NT2/D1 (cell line): Measurements from ENCODE around the gene COL26A1.

Experiments
- DNase-seq: peaks from one replicate; pipeline ENCODE4 v3.0.0-alpha.2; 2011; ENCODE audit warnings: low read depth, low spot score
- H3K27me3 ChIP-seq: 2 replicates; pipeline ENCODE4 v1.6.0; 2011; ENCODE audit warnings: mild to moderate bottlenecking; ENCODE audit not compliant: insufficient read length, insufficient read depth
- H3K36me3 ChIP-seq: 2 replicates; pipeline ENCODE4 v1.6.1; 2011; ENCODE audit warnings: mild to moderate bottlenecking, low read length, mixed read lengths; ENCODE audit not compliant: insufficient read depth, insufficient read length
- H3K4me1 ChIP-seq: 2 replicates; pipeline ENCODE4 v1.5.1; 2011; ENCODE audit not compliant: insufficient read depth, insufficient read length
- H3K4me3 ChIP-seq: 2 replicates; pipeline ENCODE4 v1.5.1; 2011; ENCODE audit warnings: low read depth; ENCODE audit not compliant: insufficient read length
- H3K9ac ChIP-seq: 2 replicates; pipeline ENCODE4 v1.6.0; 2011; ENCODE audit warnings: low read depth; ENCODE audit not compliant: insufficient read length
- H3K9me3 ChIP-seq: 2 replicates; pipeline ENCODE4 v1.5.1; 2011; ENCODE audit warnings: mild to moderate bottlenecking, low read length; ENCODE audit not compliant: insufficient read depth
- SUZ12 ChIP-seq: IDR thresholded peaks from 2 replicates; pipeline ENCODE4 v1.6.1; 2011; ENCODE audit not compliant: insufficient read length, insufficient read depth; ENCODE audit errors: extremely low read depth
- YY1 ChIP-seq: IDR thresholded peaks from 2 replicates; pipeline ENCODE4 v1.6.1; 2011; ENCODE audit not compliant: insufficient read length, insufficient read depth
- ZNF274 ChIP-seq: IDR thresholded peaks from 2 replicates; pipeline ENCODE4 v1.6.1; 2011; ENCODE audit warnings: mild to moderate bottlenecking, low read depth, low read length

COL26A1 gene

GRCh38 chr7:101545441-101546190 lies 182.9 kb downstream of the COL26A1 start:
- no peak for DNase-seq
- peaks cover 52% of the 10 kb centered on the region for H3K36me3 ChIP-seq
- H3K27me3 ChIP-seq: no peaks in the 10 kb centered on the region
- peaks cover under 1% of the 10 kb centered on the region for H3K4me1 ChIP-seq
- no peak overlapping the region for H3K9ac ChIP-seq
- H3K9me3 ChIP-seq: no peaks in the 10 kb centered on the region
- H3K4me3 ChIP-seq: no peak overlapping the region
- TF ChIP-seq YY1 (no peak), SUZ12 (no peak), ZNF274 (no peak)

GRCh38 chr7:101546308-101546936 lies 183.7 kb downstream of the COL26A1 start:
- Histone ChIP-seq H3K4me3 (no peak overlapping the region), H3K9ac (no peak overlapping the region), H3K4me1 (peaks cover 2% of the 10 kb centered on the region), H3K36me3 (peaks cover 48% of the 10 kb centered on the region), H3K27me3 (no peaks in the 10 kb centered on the region), H3K9me3 (no peaks in the 10 kb centered on the region)
- DNase-seq: no peak
- TF ChIP-seq ZNF274 (no peak), SUZ12 (no peak), YY1 (no peak)

GRCh38 chr7:101547022-101547915 lies 184.6 kb downstream of the COL26A1 start:
- no peak overlapping the region for H3K9ac ChIP-seq
- no peaks in the 10 kb centered on the region for H3K27me3 ChIP-seq
- H3K4me3 ChIP-seq: no peak overlapping the region
- TF ChIP-seq ZNF274 (no peak), SUZ12 (no peak), YY1 (no peak)
- no peak for DNase-seq
- H3K36me3 ChIP-seq: peaks cover 43% of the 10 kb centered on the region
- H3K4me1 ChIP-seq: peaks cover 2% of the 10 kb centered on the region
- H3K9me3 ChIP-seq: no peaks in the 10 kb centered on the region

- Histone ChIP-seq H3K9ac (no peak overlapping the region), H3K27me3 (no peaks in the 10 kb centered on the region), H3K4me3 (no peak overlapping the region), H3K9me3 (no peaks in the 10 kb centered on the region), H3K36me3 (peaks cover 41% of the 10 kb centered on the region), H3K4me1 (peaks cover 5% of the 10 kb centered on the region)
- TF ChIP-seq YY1: no peak
- no peak for TF ChIP-seq SUZ12
- TF ChIP-seq ZNF274: no peak
- no peak for DNase-seq
Observed at GRCh38 chr7:101547916-101548661, 185.4 kb downstream of the COL26A1 start.

GRCh38 chr7:101549734-101550133 lies 187.1 kb downstream of the COL26A1 start:
- no peak overlapping the region for H3K9ac ChIP-seq
- no peak for DNase-seq
- no peaks in the 10 kb centered on the region for H3K27me3 ChIP-seq
- no peaks in the 10 kb centered on the region for H3K9me3 ChIP-seq
- no peak overlapping the region for H3K4me3 ChIP-seq
- H3K4me1 ChIP-seq: peaks cover 8% of the 10 kb centered on the region
- no peak for TF ChIP-seq YY1
- no peak for TF ChIP-seq SUZ12
- no peak for TF ChIP-seq ZNF274
- H3K36me3 ChIP-seq: peaks cover 31% of the 10 kb centered on the region

GRCh38 chr7:101550641-101551541 lies 188.2 kb downstream of the COL26A1 start:
- Histone ChIP-seq H3K9me3 (no peaks in the 10 kb centered on the region), H3K9ac (no peak overlapping the region), H3K27me3 (no peaks in the 10 kb centered on the region), H3K4me1 (peaks cover 8% of the 10 kb centered on the region), H3K36me3 (peaks cover 19% of the 10 kb centered on the region), H3K4me3 (no peak overlapping the region)
- TF ChIP-seq ZNF274 (no peak), YY1 (no peak), SUZ12 (no peak)
- no peak for DNase-seq
